Mucosa of descending colon (tissue), 3 donors: ENCODE data around the gene LRP5. TPM values are rescaled to one million over a fixed set of nuclear protein-coding genes. Genes with fewer than 3 reads are reported as not detected.
A peak's percentile ranks its signal among the peaks of the same experiment; 100 is the strongest.

Source experiments
- ATAC-seq: fragments of 200-7000 bp; cut with Tn5 transposase; one replicate; pipeline ENCODE4 v1.9.1; 2020; ENCODE audit warnings: mild to moderate bottlenecking, moderate library complexity
- DNase-seq, 3 donors: peaks; one replicate each; pipeline ENCODE4 v3.0.0-alpha.2; 2020
- H3K36me3 ChIP-seq: fragments of 200-600 bp; one replicate; pipeline ENCODE4 v1.8.0; 2021; ENCODE audit warnings: low read depth, mild to moderate bottlenecking
- H3K4me1 ChIP-seq: fragments of 200-600 bp; one replicate; pipeline ENCODE4 v1.8.0; 2021; ENCODE audit warnings: low read depth, mild to moderate bottlenecking
- H3K4me3 ChIP-seq: fragments of 200-600 bp; one replicate; pipeline ENCODE4 v1.8.0; 2021; ENCODE audit warnings: mild to moderate bottlenecking
- H3K9me3 ChIP-seq: fragments of 200-600 bp; one replicate; pipeline ENCODE4 v1.8.0; 2021; ENCODE audit warnings: mild to moderate bottlenecking
- intact Hi-C, 2 donors: fragments of 100-400 bp; cut with DNase I in 1 of 2; cut with micrococcal nuclease in 1 of 2; formaldehyde crosslinking; loops; one replicate each; pipeline versions ENCODE4 v1.11.0 to v1.11.1; 2022; cut with DNase I, micrococcal nuclease
- total RNA-seq, 3 donors: library from RNA; stranded (reverse); fragmentation: NEBNext Ultra II Directional in 2 of 3; extraction: Animal tissue kit (Norgen Biotek cat#: 25700) in 2 of 3; gene quantifications; one replicate each; pipeline versions ENCODE4 v1.2.1 to v1.2.4, GENCODE V29; 2021 to 2023
- TF ChIP-seq, protein P1 (sequence below): fragments of 200-600 bp; IDR thresholded peaks from one replicate; pipeline ENCODE4 v1.8.0; 2022; ENCODE audit warnings: antibody characterized with exemption, mild to moderate bottlenecking
- donor health status: DM: no; HTN: no; CAD: no; lungs with moderate emphysema.
- donor health status: DM: no; HTN: no; CAD: no.
- donor health status: DM: no; HTN: yes; CAD: no.

LRP5 gene
- total RNA-seq, 3 donors from 2014 or later, result 83.7 to 113 (median 103) TPM

DNA sequence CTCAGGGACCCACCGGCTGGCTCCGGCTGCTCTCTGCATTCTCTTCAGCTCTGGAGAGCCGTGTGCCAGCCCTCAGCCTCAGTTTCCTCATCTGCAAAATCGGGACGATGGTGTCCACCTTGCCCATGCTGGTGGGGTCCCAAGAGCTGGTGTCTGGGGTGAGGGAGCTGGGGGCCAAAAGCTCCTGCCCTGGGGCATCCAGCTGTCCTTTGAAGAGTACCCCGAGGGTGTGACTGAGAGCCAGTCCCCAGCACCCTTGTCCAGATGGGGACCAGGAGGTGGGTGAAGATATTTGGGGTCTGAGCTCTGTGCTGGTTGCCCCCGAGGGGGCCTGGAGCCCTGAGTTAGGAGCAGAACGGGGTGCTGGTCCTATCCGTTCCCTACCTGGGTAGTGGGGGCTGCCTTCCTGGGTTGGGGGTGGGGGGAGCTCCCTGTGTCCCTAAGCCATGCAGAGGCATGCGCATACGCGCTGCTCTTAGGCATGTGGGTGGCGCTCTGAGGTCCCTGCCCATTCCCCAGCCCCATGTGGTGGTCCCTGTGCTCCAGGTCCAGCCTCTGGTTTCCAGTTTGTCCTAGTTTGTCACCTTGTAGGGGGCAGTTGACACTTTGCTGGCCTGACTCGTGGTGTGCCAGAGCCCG, 4.9 kb downstream of the LRP5 start:
- intact Hi-C loops, result loop anchor here in 1 of 2 donors (10.0 kb wide), 1 partner anchor 68 kb away; no protein-coding TSS in a partner anchor
- Histone ChIP-seq H3K4me3 (no peak overlapping the region), H3K9me3 (no peaks in the 10 kb centered on the region), H3K4me1 (peaks cover 43% of the 10 kb centered on the region), H3K36me3 (no peaks in the 10 kb centered on the region)
- TF ChIP-seq, protein P1, sequence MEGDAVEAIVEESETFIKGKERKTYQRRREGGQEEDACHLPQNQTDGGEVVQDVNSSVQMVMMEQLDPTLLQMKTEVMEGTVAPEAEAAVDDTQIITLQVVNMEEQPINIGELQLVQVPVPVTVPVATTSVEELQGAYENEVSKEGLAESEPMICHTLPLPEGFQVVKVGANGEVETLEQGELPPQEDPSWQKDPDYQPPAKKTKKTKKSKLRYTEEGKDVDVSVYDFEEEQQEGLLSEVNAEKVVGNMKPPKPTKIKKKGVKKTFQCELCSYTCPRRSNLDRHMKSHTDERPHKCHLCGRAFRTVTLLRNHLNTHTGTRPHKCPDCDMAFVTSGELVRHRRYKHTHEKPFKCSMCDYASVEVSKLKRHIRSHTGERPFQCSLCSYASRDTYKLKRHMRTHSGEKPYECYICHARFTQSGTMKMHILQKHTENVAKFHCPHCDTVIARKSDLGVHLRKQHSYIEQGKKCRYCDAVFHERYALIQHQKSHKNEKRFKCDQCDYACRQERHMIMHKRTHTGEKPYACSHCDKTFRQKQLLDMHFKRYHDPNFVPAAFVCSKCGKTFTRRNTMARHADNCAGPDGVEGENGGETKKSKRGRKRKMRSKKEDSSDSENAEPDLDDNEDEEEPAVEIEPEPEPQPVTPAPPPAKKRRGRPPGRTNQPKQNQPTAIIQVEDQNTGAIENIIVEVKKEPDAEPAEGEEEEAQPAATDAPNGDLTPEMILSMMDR, result no peak
- DNase-seq (peak in 1 of 3 donors; percentile 43), ATAC-seq (no peak)

DNA sequence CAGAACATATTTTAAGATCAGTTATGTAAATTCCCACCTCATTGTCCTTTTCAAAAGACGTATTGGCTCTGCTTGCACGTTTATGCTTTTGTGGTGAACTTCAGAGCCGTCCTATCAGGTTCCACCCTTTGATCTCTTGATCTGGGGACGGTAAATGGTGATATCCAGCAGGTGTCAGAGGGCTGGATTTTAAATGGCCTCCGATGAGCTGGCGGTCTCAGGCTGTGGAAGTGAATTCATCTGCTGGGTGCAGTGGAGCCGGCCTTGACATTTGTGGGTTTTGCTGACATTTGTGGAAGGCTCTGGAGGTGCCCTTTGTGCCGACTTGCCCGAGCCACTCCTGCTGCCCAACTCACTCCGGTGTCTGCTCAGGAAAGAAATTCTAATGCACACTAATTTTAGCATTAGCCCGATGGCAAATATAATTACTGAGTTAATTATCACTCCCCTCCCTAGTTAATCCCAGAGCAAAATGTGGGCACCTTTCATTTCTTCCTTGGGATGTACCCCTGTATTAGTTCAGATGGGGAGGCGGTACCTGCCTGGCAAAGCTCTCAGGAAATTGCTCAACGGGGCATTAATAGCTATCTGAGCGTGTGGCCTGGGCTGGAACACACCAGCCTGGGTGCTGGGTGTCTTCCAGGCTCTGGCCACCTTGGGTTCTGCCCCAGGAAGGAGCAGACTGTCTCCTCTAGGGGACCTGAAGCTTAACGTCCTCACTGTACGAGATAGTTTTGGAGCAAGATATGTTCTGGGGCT, 9.1 kb downstream of the LRP5 start:
- no peak overlapping the region for H3K4me3 ChIP-seq
- H3K36me3 ChIP-seq, result no peaks in the 10 kb centered on the region
- peaks cover 17% of the 10 kb centered on the region for H3K4me1 ChIP-seq
- intact Hi-C loops, result no loop called here
- TF ChIP-seq, protein P1, result no peak
- no peaks in the 10 kb centered on the region for H3K9me3 ChIP-seq
- ATAC-seq, result no peak
- no peak for DNase-seq

DNA sequence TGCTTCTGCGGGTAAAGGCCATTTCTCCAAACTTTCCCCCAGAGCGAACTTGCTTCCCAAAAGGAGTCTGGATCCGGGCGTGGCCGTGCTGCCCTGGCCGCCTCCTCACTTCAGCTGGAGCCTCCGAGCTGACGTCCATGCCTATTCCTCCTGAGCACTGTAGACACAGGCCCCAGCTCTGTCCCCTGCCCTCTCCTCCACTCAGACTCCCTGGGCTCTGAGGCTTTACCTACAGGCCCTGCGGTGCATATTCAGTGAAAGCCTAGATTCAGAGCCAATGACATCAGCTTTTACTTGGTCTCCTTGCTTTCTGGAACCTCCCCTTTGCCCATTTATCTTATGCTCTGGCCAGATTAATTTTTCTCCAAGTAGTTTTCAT, 9.7 kb downstream of the LRP5 start:
- no peaks in the 10 kb centered on the region for H3K36me3 ChIP-seq
- DNase-seq (no peak), ATAC-seq (peak; percentile 17)
- TF ChIP-seq, protein P1, result no peak
- peaks cover 16% of the 10 kb centered on the region for H3K4me1 ChIP-seq
- no peak overlapping the region for H3K4me3 ChIP-seq
- intact Hi-C loops, result no loop called here
- no peaks in the 10 kb centered on the region for H3K9me3 ChIP-seq

DNA sequence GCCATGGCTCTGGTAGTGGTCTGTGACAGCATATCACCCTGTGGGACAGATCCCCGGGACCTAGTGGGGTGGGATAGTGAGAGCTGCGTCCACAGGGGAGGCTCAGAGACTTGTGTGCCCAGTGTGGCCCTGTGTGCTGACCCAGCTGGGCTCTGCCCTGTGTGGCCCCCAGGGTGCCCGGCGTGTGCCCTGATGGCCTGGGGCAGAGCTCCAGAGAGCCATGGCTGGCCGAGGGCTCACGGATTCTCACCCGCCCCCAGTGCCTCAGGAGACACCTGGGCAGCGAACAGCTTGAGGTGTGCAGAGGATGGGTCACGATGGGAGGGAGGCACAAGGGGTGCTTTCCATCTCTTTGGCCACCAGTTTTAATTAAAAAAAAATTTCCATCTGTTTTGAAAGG, 11.8 kb downstream of the LRP5 start:
- no peak for ATAC-seq
- TF ChIP-seq, protein P1, result no peak
- H3K36me3 ChIP-seq, result no peaks in the 10 kb centered on the region
- no peaks in the 10 kb centered on the region for H3K9me3 ChIP-seq
- no peak overlapping the region for H3K4me3 ChIP-seq
- no peak for DNase-seq
- H3K4me1 ChIP-seq, result peaks cover 26% of the 10 kb centered on the region
- intact Hi-C loops, result no loop called here

DNA sequence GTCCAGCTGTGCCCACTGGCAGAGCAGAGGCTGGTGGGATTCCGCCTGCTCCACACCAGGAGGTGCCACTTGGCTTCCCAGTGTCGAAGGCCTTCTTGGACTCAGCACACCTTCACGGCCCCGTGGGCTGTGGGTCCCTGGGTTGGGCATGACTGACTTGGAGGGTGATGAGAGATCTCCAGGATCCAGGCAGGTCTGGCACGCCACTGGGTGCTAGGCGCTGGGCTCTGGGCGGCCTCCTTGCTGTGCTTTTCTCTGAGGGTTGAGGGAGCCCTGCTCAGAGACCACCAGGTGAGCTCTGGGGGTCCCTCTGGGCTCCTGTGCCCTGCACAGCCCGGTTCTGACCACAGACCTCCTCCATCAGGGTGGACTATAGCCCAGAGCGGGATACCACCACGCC, 12.3 kb downstream of the LRP5 start:
- TF ChIP-seq, protein P1, result no peak
- ATAC-seq (no peak), DNase-seq (no peak)
- Histone ChIP-seq H3K36me3 (no peaks in the 10 kb centered on the region), H3K9me3 (no peaks in the 10 kb centered on the region), H3K4me1 (peaks cover 26% of the 10 kb centered on the region), H3K4me3 (no peak overlapping the region)
- intact Hi-C loops, result no loop called here
